HG03342 (cell line): ENCODE measurements around the gene SEC23A.
"Not testable (repeated sequence)": the region's sequence is repeated elsewhere in the genome, so short reads cannot be mapped to it uniquely, and the experiment has no call there.

Experiments
- ATAC-seq: cut with Tn5 transposase; IDR thresholded peaks from one replicate; pipeline ENCODE4 v1.9.1; 2021; ENCODE audit warnings: mild to moderate bottlenecking, moderate library complexity; ENCODE audit not compliant: unreplicated experiment

The SEC23A gene

DNA sequence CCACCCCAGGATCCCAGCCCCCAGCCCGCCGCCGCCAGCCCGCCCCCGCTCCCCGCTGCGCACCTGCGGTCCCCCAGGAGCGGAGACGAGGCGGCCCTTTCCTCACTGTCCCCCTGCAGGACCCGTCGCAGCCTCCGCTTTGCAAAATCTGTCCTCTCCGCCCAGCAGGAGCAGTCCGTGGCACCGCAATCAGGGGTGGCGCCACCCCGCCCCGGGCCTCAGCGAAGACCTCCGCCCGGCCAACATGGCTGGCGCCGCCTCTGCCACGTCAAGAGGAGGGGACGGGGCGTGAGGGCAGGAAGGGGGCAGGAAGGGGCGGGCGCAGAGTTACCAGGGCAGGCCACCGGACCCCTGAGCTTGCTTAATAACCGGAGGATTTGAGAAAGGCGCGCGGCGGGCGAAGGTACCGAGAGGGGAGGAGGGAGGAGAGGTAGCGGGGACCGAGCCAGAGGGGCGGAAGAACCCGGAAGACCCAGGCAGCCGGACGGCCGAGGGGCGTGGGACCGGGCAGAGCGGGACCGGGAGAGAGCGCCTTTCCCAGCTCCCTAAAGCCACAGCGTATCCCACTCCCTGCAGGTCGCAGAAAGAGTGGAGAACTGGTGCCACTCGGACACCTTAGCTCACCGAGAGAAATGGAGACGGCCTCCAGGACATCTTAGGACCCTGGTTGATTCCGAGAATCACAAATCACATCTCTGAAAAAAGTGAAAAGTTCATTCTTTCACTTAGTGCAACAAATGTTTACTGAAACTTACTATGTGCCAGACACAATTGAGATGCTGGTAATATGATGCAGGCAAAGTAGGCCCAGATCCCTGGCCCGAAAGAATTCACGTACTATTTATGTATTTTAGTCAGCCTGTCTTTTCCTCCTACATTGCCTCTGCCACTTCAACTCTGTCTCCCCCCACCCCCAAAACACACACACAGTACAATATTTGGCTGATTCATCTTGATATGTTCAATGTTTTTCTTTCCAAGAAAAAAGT lies at the start of gene SEC23A:
Gene SEC23A (minus strand): TSS at position 267 of the 989 bp plus-strand sequence. CDS start 7,117 bp downstream, outside the sequence.
- ATAC-seq: peak; percentile 84

DNA sequence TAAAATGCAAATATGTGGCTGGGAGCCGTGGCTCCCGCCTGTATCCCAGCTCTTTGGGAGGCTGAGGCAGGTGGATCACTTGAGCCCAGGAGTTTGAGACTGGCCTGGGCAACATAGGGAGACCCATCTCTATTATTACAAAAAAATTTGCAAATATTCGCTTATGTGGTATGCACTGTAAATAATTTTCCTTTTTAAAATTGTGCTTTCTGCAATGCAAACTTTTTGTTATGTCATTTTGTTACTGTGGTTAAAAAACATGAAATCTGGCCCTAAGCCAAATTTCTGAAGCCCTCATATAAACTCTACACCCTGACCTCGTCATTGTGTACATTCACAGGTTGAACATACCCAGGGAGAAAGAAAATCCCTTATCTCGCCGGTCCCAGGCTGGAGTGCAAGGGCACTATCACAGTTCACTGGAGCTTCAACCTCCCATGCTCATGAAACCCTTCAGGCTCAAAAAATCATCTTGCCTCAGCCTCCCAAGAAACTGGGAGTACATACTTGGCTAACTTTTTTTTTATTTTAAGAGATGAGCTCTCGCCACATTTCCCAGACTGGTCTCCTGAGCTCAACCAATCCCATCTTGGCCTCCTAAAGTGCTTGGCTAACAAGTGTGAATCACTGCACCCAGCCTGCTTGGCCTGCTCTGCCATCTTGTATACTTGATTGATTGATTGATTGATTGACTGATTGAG lies 42.4 kb upstream of the SEC23A start:
- no peak for ATAC-seq

GRCh38 chr14:39143226-39143625 lies 40.2 kb upstream of the SEC23A start:
- not testable (repeated sequence) for ATAC-seq

- ATAC-seq: not testable (repeated sequence)
These were observed 38.6 kb upstream of the SEC23A start for GRCh38 chr14:39141623-39142022.

- ATAC-seq: no peak
These were observed 37.1 kb upstream of the SEC23A start for GRCh38 chr14:39140170-39140569.

DNA sequence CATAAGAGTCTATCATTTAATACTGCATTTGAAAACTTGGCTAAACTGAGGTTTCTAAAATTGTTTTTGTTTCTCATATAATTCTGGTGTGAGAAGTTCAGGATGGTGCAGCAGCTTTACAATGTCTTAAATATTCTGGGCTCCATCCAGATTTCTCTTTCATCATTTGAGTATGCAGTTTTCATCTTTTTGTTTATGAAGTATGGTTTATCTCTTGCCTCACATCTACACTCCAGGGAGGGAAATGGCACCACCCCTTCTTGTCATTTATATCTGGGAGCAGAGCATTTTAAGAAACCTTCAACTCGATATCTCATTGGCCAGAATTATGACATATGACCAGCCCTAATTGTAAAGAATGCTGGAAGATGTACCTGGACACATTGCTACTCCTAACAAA lies 35.4 kb upstream of the SEC23A start:
- ATAC-seq: no peak

DNA sequence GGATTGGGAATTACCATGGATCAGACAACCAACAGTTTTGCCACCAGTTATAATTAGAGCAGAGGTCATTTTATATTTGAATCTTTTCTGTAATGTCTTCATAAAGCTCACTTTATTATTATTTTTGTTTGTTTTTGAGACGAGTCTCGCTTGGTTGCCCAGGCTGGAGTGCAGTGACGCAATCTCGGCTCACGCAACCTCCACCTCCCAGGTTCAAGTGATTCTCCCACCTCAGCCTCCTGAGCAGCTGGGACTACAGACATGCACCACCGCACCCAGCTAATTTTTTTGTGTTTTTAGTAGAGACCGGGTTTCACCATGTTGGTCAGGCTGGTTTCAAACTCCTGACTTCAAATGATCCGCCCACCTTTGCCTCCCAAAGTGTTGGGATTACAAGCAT lies 34.8 kb upstream of the SEC23A start:
- ATAC-seq: not testable (repeated sequence)

GRCh38 chr14:39122330-39123138 lies 19.5 kb upstream of the SEC23A start:
- ATAC-seq: no peak

- peak; percentile 93 for ATAC-seq
These were observed 11.2 kb upstream of the SEC23A start, which contains the start of gene GEMIN2 for GRCh38 chr14:39114073-39114838. GEMIN2 (plus strand) TSS chr14:39114323; CDS start chr14:39114339, 16 bp downstream.

GRCh38 chr14:39113685-39114072 lies 10.6 kb upstream of the SEC23A start:
- no peak for ATAC-seq

DNA sequence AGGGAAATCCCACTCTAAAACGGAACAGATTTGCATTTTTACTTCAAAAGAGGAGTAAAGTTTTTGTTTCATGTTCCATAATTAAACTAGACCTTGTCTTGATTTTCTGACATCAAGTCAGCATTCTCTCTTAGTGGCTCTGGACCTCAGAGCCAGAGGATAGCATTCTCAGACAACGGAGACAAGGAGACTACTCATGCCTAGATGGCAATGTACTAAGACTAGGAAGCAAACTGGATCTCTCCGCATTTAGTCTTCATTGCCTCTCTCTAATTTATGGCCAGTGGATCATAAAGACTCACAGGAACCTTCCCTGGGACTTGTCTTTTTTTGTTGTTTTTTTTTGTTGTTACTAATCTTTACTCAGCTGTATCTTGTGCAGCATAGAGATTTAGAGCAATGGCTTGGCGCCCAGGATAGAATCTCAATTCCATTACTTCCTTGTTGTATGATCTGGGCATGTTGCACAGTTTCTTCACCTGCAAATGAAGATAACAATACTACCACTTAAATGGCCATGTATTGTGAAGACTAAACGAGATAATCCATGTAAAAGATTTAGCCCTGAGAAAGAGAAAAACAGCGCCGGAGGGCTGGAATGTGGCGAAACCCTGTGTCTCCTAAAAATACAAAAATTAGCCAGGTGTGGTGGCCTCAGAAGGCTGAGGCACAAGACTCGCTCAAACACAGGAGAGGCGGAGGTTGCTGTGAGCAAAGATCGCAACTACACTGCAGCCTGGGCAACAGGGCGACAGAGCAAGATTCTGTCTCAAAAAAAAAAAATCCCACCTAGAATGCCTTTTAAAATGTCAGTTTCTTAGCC lies 7.1 kb upstream of the SEC23A start:
- ATAC-seq: no peak

GRCh38 chr14:39108791-39109190 lies 5.8 kb upstream of the SEC23A start:
- ATAC-seq: no peak

DNA sequence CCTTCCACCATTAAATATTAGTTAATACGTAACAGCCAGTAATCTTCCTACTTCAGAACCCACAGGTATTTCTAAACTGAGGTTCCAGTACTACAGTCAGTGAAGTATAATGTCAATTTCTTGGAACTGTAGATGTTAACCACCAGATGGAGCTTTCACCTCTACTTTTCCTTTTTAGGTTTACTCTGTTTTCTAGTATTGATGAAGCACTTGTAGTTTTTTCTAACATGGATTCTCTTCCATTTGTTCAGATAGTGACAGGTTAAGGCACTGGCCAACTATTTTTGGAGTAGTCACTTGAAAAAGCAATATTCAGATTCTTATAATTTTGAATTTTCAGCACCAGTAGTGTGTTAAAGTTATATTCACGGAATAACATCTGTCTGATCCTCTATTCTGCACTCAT lies 4.6 kb upstream of the SEC23A start:
- ATAC-seq: no peak

DNA sequence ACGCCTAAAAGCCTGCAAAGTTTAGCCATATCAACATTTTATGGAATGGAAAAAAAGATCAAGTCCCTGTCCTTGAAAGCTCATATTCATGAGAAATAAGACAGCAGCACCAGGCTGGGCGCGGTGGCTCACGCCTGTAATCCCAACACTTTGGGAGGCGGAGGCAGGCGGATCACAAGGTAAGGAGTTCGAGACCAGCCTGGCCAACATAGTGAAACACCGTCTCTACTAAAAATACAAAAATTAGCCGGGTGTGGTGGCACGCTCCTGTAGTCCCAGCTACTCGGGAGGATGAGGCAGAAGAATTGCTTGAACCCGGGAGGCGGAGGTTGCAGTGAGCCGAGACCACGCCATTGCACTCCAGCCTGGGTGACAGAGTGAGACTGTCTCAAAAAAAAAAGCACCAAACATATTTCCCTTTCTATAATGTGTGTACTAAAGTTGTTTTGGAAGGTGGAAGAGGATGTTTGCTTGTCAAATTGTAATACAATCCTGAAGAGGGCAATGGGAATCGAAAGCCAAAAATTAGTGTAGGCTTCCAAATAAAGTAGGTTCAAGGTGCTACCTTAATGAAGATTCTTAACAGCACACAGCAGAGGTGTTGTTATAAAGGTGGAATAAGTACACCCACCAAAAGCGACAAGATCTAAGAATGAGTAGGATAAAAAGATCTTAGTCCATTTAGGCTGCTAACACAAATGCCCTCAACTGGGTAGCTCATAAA lies 1.2 kb upstream of the SEC23A start:
- ATAC-seq: not testable (repeated sequence)

DNA sequence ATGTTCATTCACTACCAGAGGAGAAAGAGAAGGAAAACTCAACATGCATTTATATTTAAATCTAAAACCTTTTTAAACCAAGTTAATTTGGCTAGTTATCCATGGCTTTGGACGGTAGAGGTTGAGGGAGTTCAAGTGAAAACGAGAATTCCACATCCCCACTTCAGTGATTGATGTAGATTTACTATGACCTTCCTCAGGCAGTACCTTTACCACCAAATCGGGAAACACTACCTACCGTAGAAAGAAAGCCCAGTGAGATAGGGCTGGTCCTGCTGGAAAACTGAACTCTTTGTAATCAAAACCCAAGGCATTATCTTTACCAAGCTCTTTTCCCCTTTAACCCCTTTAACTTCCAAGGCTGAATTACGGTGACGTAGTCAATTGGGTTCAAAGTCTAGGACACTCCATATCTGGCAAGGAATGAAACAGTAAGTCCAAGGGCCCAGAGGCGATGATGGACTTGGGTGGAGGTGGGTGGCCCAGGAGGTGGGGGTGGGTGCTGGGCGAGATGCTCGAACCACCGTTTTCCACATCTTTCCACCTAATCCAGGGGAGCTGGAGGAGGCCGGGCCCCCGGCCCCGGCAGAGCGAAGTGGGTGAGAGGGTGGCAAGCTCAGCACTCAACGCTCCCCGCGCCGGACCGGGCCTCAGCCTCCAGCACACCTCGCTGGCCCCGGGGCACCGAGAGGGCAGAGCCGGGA lies 618 bp downstream of the SEC23A start:
- peak; percentile 23 for ATAC-seq

DNA sequence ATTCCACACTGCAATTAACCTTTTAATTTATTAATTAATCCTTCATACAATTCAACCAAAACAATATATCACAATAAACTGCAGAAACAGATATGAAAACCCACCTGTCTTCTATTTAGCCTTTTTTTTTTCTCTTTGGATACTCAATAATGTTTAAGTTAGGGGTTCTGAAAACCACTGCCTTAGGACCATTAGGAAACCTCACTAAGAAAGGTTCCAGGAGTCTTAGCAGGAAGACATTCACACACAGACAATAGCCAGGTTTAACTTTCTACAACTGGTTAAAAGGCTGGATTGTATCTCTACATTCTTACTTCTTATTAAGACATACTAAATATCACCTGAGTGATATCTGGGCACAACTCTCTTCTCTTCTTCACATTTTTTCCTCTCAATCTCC lies 3.3 kb downstream of the SEC23A start:
- ATAC-seq: no peak

- ATAC-seq: not testable (repeated sequence)
These were observed 3.8 kb downstream of the SEC23A start for GRCh38 chr14:39099215-39099614.

- ATAC-seq: no peak
These were observed 5.9 kb downstream of the SEC23A start for GRCh38 chr14:39097159-39097558.
